Lower lobe of right lung (tissue), 2 donors: ENCODE results near the gene ULK4. TPM values are rescaled to one million over a fixed set of nuclear protein-coding genes. Genes with fewer than 3 reads are reported as not detected.

Experiments
- ATAC-seq, 2 donors: fragments of 200-7000 bp; cut with Tn5 transposase; one replicate each; pipeline ENCODE4 v1.9.1; 2020 to 2022; ENCODE audit warnings: mild to moderate bottlenecking in 2 of 2, moderate library complexity in 2 of 2
- DNase-seq: peaks from one replicate; pipeline ENCODE4 v3.0.0-alpha.2; 2020
- H3K27ac ChIP-seq: fragments of 200-600 bp; one replicate; pipeline ENCODE4 v1.8.0; 2022
- H3K27me3 ChIP-seq: fragments of 200-600 bp; one replicate; pipeline ENCODE4 v1.8.0; 2022; ENCODE audit warnings: low read depth
- H3K36me3 ChIP-seq: fragments of 200-600 bp; one replicate; pipeline ENCODE4 v1.8.0; 2022; ENCODE audit warnings: mild to moderate bottlenecking
- H3K4me1 ChIP-seq: fragments of 200-600 bp; one replicate; pipeline ENCODE4 v1.8.0; 2022
- H3K4me3 ChIP-seq: fragments of 200-600 bp; one replicate; pipeline ENCODE4 v1.8.0; 2022; ENCODE audit warnings: mild to moderate bottlenecking
- H3K9me3 ChIP-seq: fragments of 200-600 bp; one replicate; pipeline ENCODE4 v1.8.0; 2022
- intact Hi-C: fragments of 100-400 bp; cut with DNase I; formaldehyde crosslinking; loops from one replicate; pipeline ENCODE4 v1.11.0; 2022
- total RNA-seq: library from RNA; stranded (reverse); fragmentation: NEBNext Ultra II Directional; extraction: Animal tissue kit (Norgen Biotek cat#: 25700); gene quantifications from one replicate; pipeline ENCODE4 v1.2.1, GENCODE V29; 2021
- TF ChIP-seq, protein P1 (sequence below): fragments of 200-600 bp; IDR thresholded peaks from one replicate; pipeline ENCODE4 v1.8.0; 2022; ENCODE audit warnings: antibody characterized with exemption, mild to moderate bottlenecking
- donor health status: DM: no; HTN: yes; CAD: no; lungs with severe emphysema.

Gene ULK4
- total RNA-seq, 1 donor from 2014 or later: 11.4 TPM

DNA sequence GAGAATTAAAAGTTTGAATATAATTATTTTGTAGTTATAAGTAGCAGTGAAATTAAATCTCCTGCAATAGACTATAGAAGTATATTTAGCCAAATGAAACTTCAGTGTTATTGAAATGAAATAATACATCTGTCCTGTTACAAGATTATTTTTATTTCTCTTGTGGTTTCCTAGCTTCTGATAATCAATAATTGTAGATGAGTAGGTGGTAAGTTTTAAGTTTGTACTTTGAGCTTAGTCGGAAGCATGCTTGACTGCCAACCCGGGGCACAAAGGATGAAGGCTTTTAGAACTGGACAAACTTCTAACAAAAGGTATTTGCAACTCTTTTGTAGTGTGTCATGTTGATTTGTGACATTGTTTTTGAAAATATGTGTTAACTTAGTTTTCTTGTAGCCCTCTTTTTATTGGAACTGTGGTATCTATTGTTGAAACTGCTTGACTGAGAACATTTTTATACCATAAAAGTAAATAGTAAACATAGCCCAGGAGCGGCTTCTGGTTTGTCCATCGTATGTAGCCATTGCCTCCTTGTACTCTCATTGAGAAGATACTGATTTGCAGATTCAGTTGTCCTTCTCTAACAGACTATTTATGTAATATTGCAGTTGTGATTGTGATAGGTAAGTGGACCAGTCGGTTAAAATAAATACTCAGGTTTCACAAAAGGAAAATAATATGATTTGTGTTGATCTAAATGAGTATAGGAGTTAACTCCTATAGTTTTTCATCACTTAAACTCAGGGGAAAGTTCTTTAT is 759.6 kb downstream of the ULK4 start:
- H3K4me1 ChIP-seq: peaks cover 61% of the 10 kb centered on the region
- intact Hi-C loops: no loop called here
- H3K4me3 ChIP-seq: peak overlapping the region; percentile 67

DNA sequence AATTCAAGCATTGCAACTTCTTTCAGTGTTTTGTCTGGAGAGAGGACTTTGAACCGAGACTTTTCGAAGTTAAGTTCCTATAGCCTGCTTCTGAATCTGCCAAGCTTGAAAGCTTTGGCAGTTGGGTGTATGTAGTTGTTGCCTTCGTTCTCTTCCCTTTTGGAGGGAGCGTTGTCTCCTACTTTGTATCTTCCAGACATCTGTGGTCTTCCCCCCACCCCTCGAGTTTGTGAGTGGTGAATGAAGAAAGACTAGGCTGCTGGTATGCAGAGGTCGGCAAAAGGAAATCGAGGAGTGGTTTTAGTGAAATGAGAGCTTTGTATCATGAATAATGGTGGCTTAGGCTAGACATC is 761.3 kb downstream of the ULK4 start:
- H3K36me3 ChIP-seq: no peaks in the 10 kb centered on the region
- intact Hi-C loops: no loop called here
- TF ChIP-seq, protein P1, sequence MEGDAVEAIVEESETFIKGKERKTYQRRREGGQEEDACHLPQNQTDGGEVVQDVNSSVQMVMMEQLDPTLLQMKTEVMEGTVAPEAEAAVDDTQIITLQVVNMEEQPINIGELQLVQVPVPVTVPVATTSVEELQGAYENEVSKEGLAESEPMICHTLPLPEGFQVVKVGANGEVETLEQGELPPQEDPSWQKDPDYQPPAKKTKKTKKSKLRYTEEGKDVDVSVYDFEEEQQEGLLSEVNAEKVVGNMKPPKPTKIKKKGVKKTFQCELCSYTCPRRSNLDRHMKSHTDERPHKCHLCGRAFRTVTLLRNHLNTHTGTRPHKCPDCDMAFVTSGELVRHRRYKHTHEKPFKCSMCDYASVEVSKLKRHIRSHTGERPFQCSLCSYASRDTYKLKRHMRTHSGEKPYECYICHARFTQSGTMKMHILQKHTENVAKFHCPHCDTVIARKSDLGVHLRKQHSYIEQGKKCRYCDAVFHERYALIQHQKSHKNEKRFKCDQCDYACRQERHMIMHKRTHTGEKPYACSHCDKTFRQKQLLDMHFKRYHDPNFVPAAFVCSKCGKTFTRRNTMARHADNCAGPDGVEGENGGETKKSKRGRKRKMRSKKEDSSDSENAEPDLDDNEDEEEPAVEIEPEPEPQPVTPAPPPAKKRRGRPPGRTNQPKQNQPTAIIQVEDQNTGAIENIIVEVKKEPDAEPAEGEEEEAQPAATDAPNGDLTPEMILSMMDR: no peak
- H3K4me1 ChIP-seq: peaks cover 44% of the 10 kb centered on the region
- DNase-seq: no peak
- no peaks in the 10 kb centered on the region for H3K27me3 ChIP-seq
- H3K4me3 ChIP-seq: peak overlapping the region; percentile 67
- no peak for ATAC-seq
- peak overlapping the region; percentile 95 for H3K27ac ChIP-seq
- H3K9me3 ChIP-seq: no peaks in the 10 kb centered on the region

More for the DNA sequence above, 759.6 kb downstream of the ULK4 start:
- DNase-seq: no peak
- no peaks in the 10 kb centered on the region for H3K27me3 ChIP-seq
- peak overlapping the region; percentile 95 for H3K27ac ChIP-seq
- TF ChIP-seq, protein P1: no peak
- no peaks in the 10 kb centered on the region for H3K9me3 ChIP-seq
- no peaks in the 10 kb centered on the region for H3K36me3 ChIP-seq
- no peak for ATAC-seq

DNA sequence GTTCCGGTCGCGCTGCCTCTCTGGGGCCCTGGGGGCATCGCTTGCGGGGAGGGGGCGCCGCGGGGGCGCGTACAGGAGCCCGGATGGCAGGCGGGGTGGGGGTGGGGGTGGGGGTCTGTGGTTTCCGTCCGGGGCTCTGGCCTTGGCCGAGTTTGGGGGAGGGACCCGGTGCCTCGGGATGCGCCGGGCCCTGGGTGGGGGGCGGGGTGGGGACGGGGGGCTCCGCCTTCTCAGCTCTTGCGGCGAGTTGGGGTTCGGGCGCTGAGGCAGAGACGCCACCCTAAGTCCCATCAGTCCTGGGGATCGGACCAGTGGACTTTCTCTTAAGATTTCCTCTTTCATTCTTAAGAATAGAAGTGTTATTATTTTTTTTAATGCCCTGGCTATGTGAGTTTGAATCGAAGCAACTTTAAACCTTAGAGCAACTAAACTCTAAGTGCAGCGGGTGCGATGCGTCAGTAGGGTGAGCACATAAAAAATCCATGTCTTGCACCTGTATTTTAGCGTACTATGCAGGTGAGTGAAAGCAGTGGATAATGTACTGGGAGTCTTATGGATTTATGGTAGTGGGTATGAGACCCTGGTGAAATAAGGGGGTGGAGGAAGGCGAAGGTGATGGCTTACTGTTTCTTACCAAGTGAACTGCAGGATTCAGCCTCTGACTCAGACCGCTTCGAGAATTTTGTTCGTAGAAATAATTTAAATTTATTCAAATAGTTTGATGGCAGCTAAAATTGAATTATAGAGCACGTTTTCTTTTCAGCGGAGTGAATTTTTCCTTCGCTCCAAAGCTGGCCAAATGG is 761.8 kb downstream of the ULK4 start:
- DNase-seq: peak; percentile 53
- intact Hi-C loops: no loop called here
- Histone ChIP-seq H3K27ac (peak overlapping the region; percentile 95), H3K9me3 (no peaks in the 10 kb centered on the region), H3K4me1 (peaks cover 39% of the 10 kb centered on the region), H3K27me3 (no peaks in the 10 kb centered on the region), H3K36me3 (no peaks in the 10 kb centered on the region), H3K4me3 (peak overlapping the region; percentile 67)
- TF ChIP-seq, protein P1: no peak
- ATAC-seq: peak; percentile 21 to 31

DNA sequence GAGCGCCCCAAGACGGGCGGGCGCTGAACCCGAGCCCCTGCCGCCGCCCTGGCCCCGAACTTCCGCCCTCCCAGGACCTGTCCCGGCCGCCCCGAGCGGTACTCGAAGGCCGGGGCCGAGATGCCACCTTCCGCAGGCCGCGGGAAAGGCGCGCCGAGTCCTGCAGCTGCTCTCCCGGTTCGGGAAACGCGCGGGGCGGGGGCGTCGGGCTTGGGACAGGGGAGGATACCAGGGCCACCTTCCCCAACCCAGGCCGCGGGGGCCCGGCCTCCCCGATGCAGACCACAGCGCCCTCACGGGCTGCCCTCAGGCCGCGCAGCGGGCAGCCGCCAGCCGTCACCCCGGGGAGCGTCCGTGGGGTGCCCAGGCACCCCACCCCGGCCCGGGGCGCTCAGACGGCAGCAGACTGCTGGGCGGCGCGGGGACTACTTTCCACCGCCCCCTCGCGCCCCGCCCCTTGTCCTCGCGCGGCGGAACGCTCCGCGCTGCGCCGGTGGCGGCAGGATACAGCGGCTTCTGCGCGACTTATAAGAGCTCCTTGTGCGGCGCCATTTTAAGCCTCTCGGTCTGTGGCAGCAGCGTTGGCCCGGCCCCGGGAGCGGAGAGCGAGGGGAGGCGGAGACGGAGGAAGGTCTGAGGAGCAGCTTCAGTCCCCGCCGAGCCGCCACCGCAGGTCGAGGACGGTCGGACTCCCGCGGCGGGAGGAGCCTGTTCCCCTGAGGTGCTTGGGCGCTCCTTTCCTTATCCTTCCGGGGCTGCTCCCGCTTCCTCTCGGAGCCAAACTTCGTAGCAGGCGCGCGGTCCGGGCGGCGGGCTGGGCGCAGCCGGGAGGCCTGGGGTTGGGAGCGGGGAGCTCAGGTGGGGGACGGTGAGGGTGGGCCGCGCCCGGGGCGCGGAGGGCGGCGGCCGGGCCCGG is 762.7 kb downstream of the ULK4 start, which contains the start of gene CTNNB1:
TSS of gene CTNNB1 (plus strand) at position 556 of the 916 bp plus-strand sequence. CDS start 24,564 bp downstream, outside the sequence.
- ATAC-seq (peak; percentile 95 to 98), DNase-seq (peak; percentile 94)
- peaks cover 30% of the 10 kb centered on the region for H3K4me1 ChIP-seq
- H3K36me3 ChIP-seq: no peaks in the 10 kb centered on the region
- intact Hi-C loops: no loop called here
- peak within 1 kb of the TSS; percentile 67 for H3K4me3 ChIP-seq
- no peaks in the 10 kb centered on the region for H3K27me3 ChIP-seq
- H3K9me3 ChIP-seq: no peaks in the 10 kb centered on the region
- TF ChIP-seq, protein P1: peak; percentile 38
- peak within 1 kb of the TSS; percentile 95 for H3K27ac ChIP-seq

DNA sequence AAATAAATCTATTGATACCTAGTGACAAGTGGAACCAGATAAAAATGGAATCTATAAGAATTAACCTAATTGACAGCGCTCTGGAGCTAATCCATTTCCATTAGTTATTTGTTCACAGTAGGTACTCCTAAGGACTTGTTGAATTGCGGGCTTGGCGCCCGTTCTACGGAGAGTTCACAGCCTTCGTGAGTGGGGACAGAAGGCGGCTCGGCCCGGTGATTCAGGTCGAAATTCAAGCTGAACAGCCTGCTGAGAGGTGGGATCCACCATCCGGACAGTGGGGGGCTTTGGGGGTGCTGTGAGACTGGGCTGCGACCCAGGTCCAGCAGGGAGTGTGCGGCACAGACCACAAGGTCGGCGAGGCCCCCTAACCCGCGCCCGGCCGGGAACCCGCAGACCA is 763.4 kb downstream of the ULK4 start:
- peak; percentile 65 for DNase-seq
- ATAC-seq: peak; percentile 14 to 36
- intact Hi-C loops: no loop called here
- TF ChIP-seq, protein P1: no peak
- Histone ChIP-seq H3K4me3 (peak overlapping the region; percentile 67), H3K9me3 (no peaks in the 10 kb centered on the region), H3K27me3 (no peaks in the 10 kb centered on the region), H3K4me1 (peaks cover 23% of the 10 kb centered on the region), H3K36me3 (no peaks in the 10 kb centered on the region), H3K27ac (peak overlapping the region; percentile 95)
